ENCODE results near the gene PCDH19.

DNA sequence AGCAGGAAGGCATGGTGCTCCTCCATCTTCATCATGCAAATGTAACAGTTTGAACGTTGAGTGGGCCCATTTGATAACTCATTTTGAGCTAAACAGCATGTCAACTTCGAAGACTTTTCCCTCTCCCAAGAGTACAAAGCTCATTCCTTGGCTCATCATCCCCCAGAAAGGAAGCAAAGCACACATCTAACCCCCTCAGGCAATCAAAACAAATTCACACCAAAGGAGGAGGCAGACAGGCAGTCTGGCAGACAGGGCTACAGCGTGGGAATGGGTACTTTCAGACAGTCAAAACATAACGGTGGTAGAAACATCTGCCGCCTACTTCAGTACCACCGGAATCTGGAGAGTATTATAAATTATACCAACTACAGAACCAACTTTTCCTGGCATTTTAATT, 81.7 kb downstream of the PCDH19 start:
- TF ChIP-seq GATA2 (IDR thresholded peaks at IDR 0.05; ENCODE audit: low read depth, low read length) (no peak), GATA3 (IDR thresholded peaks at IDR 0.05; ENCODE audit: low read depth, low read length) (no peak)
